Stimulated activated CD8-positive, alpha-beta memory T cell treated with anti-CD3 and anti-CD28 coated beads, Interleukin-2, amount 100 ng/mL, for 48 hours (primary cell): ENCODE results near the gene TMEM106B.

Source experiments
- DNase-seq, 2 donors: peaks; one replicate each; pipeline ENCODE4 v3.0.0-alpha.2; 2020; ENCODE audit warnings: low read depth in 2 of 2

TMEM106B gene

DNA sequence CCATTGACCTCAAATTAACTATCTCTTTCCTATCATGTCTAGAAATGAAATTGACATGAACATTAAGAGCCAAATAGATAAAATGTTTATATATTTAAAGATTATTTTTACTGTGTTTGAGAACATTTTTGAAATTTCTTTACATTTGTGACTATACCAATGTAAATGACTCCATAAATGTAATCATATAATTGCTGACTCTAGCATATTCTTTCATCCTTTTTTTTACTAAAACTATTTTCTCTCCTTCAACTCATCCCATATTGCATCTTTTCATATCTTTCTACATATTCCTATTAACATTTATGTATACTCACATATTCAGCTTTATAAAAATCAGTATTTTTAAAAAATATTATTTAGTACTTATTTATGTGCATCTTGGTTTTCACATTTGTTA, 16.9 kb downstream of the TMEM106B start:
- DNase-seq = no peak

DNA sequence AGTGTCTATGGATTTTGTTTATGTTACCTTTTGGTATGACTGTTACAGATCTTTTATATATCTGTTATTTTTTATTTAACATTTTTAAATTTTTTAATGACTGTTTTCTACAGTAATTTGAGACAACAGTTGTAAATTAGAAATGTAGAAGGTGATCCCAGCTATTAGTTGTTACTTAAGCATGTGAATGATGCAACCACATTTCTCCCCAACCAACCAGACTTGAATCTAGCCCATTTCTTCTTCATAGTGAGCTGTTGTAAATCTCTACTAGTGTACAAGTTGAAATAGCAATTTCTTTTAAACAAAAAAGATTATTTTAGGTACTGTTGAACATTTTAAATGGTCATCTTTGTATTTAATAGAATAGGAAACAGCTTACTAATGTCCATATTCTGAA, 18.0 kb downstream of the TMEM106B start:
- DNase-seq = no peak

DNA sequence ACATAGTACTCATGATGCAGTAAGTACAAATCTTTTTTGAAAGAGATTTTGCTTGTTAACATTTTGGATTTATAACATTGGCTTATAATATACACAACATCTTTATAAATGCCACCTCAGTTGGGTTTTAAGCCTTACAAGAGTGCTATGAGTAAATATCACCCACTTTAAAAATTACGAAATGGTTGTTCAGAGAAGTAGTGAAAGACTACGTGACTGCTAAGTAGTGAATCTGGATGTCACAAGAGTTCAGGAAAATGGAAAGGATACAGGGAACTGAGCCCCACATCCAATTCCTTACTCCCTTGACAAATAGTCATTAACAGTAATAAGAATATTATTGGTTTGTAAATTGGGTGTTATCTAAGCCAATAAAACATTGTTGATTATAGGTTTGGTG, 20.0 kb downstream of the TMEM106B start:
- no peak for DNase-seq

DNA sequence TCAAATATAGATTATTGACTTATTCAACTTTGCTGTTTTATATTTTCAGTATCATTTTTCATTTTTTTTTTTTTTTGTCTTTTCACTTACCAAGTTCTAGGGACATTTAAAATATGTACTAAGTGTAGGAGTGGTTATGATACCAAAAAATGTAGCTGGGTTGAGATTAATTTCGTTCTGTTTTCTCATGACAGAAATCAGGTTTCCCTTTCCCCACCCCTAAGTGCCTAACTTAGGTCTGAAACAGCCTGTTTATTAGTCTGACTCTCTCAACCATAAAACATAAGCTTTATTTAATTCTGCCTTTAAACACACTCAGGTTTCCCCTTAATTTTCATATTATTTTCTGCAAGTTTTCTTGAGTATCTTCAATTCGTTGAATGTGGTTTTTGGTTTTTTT, 22.1 kb downstream of the TMEM106B start:
- no peak for DNase-seq

DNA sequence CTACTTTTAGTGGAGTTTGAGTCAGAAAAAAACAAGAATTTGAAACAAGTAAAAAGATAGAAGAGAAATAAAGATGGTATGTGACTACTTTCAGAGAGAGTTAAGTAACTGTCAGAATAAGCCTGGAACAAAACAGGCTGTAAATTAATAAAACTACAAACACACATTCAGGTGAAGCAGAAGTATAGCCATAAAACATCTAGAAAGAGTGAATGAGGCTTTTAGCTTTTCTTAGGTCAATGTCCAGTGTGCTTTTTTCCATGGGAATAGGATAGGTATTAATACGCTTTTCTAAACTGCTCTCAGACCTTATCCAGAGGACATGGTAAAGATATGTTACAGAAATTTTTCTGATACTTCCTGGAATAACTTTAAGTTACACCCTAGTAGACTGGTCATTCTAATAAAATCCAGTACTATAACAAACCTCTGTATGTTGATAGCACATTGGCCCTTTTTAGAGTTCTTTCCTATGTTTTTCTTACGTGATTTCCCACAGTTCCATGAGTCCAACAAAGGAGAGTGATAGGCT, 23.3 kb downstream of the TMEM106B start:
- no peak for DNase-seq

DNA sequence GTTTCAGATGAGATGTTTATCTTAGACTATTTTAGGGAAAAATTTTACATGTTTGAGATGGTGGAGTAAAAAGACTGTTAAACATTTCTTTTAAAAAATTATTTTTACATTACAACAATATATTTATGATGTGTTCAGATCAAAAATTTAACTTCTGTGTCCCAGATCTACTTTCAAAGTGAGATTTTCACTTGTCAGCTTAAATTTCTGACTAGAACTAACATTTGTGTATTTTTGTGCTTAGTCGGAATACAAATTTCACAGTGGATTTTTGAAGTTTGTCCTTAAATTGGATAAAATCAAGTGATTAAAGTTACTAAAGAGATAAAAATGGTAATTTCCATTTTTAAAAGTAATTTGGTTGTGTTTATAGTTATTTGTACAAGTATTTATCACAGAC, 24.9 kb downstream of the TMEM106B start:
- DNase-seq = no peak

DNA sequence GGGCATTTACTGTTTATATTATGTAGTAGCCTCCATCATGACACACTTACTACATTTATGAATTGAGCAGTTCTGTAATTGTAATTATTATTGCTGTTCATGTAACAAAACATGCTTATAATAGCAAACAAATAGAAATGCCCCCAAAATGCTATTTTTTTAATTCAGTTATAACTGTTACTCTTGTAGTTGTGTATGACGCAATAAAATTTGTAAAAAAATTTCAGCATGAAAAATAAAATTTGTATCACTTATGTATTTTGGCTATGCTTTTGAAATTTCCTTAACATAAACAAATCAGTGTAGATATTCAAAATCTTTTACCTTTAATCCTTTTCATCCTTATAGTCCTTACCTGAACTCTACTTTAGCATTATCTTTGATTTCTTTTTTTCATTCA, 25.9 kb downstream of the TMEM106B start:
- DNase-seq = no peak

DNA sequence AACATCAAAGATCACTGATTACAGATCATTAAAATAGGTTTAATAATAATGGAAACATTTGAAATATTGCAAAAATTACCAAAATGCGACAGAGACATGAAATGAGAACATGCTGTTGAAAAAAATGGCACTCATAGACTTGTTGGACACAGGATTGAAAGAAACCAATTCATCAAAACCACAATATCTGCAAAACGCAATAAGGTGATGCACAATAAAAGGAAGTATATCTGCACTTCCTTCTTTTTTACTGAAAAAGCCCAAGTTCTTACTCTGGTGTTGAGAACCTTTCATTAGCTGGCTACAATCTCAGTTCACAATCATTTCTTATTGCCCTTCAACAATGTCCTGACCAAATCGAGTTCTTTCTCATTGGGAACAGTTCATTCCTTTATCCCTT, 28.7 kb downstream of the TMEM106B start:
- DNase-seq = no peak

DNA sequence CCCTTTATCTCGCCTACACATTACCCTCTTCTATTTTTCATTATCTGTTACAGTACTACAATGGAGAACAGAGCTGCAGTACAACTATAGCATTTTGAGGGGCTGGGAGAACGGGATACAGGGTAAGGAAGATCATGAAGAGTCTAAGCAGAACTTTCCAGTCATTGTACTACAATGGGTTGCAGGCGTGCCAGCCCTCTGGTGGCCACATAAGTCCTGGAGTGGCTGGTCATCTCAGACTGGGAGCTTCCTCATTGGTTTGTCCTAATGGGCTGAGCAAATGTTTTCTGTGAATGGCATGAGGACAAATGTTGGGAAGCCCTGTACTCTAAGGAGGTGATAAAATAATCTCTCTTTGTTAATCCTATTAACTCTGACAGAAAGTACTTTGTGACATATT, 33.0 kb downstream of the TMEM106B start:
- no peak for DNase-seq

DNA sequence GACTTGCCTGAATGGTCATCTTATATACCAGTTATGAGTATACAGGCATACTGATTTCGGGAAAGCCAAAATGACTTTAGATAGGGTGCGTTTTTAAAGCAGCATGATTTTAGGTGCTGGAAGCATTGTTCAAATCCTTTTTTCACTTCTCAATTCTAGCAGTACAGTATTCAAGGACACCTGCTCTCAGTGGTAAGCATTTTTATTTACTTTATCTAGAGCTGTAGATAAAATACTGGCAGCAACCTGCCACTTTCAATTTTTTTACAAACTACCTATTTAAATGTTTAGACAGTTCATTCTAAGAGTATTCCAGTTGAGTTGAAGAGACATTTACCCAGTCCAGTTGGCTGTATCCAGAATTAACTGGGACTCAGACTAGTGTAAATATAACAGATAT, 33.6 kb downstream of the TMEM106B start:
- DNase-seq = no peak

DNA sequence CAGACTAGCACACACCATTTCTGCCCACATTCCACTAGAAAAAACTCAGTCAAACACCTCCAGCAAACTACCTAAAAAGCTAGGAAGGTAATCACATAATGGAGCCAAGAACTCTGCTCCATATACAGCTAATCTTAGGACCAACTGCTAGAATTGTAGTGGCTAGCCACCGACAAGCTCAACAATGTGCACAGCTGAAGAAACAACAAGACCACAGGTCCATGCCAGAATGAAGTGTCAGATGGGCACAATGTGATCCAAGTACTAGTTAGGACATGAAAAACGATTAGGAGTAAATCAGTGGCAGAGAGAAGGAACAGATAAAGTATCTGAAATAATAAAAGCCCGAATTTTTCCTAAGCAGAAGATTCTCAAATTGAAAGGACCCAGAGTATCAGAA, 38.6 kb downstream of the TMEM106B start:
- DNase-seq = no peak

DNA sequence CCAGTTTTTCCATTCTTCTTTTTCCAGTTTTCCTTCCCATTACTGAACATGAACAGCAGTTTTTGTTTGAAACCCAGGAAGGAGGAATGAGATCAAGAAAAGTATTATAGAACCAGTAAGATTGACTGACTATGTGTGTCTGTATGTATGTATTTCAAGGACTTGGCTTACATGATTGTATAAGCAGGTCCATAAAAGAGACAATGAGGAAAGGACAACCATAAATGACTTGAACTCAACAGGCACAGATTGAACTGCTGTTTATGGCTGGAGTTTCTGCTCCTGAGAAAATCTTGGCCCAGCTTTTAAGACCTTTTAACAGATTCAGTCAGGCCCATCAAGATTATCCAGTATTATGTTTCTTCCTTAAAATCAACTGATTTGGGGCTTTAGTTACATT, 39.1 kb downstream of the TMEM106B start:
- DNase-seq = no peak

DNA sequence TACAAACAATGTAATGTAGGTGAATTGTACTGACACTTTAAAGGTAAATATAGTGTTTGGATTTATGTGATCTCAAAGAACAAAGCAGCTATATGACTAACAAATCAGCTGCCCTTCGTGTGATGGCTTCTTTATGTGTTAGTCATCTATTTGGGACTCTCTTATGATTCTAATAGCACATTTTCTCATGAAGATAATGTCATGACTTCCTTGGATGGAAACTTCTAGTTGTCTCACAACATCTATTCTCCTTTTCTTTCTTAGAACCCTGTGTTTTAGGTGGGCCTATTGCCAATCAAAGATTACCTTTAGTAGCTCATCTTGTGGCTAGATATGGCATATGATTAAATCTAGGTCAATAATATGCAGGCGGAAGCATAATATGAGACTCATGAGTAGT, 45.0 kb downstream of the TMEM106B start:
- no peak for DNase-seq

DNA sequence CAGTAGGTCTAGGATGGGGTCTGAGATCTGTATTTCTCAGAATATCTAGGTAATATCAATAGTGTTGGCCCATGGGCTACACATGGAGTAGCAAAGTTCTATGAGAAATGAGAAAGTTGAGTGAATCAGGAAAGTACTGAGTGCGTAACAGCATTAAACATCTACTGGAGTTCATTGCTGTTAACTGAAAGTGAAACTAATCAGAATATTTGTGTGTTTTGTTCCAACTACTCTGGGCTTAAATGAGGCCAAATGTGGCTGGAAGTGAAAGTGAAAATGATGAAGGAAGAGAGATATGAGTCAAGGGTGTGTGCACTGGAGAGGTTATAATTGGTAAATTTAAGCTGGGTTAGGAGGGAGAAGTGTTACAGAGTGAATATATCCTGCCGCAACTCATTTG, 46.5 kb downstream of the TMEM106B start:
- DNase-seq = no peak

DNA sequence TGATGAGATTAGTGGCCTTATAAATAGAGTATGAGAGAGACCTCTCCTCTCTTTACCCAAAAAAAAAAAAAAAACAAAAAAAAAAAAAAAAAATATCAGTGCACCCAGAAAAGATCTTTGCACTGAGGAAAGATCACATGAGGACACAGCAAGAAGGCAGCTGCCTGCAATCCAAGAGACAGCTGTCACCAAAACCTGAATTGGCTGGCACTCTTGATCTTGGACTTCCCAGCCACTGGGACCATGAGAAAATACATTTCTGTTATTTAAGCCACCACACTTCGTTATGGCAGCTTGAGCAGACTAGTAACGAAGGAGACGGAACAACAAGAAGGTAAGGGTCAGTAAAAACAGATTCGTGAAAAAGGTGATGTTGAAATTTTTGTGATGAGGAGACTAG, 47.0 kb downstream of the TMEM106B start:
- DNase-seq = no peak

DNA sequence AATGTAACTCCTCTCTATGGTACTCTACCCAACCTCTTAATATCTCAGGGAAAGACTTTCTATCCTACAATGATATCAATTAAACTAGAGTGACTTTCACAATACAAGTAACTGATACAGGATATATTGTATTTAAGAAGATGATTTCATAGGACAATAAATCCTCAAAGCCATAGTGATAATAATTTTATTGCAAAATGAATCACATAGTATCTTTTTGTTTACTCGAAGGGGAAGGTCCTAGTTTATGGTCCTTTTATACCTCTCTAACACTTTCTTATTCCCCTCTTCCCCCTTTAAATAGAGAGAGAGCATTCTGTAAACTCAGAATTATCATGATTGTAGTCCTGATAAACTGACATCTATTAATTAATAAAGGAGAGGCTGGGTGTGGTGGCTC, 56.4 kb downstream of the TMEM106B start:
- DNase-seq = no peak

DNA sequence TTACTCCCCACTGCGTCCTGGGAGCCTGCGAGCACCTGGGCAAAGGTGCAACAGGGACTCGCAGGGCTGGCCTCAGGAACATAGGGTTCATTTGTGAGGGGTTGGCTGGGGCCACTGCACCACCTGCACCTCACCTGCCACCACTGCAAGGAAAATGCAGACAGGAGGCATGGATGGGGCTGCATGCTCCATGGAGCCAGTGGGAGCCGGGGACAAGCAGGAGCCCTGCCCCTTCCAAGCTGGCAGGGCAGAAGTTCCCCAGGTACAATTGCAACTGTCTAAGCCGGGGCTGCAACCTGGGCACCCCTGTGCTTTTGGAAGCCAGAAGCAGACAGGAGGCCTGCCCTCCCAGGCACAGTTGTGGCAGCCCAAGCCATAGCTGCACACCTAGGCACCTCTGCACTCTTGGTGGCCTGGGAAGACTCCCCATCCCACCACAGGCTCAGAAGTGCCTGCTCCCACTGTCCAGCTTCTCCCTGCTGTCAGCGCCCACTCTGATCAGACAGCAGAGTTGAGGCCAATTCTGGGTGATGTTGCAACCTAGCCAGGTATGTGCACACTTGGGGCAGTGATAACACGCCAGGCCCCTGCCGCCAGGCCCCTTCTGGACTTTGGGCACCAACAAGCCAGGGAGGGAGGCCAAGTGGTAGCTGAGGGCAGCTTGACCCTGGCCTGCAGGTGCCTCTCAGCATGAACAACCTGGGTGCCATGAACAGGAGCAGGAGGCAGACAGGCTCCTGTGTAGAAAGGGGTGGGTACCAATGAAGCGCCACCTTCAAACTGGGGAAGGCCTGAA, 58.2 kb downstream of the TMEM106B start:
- no peak for DNase-seq

DNA sequence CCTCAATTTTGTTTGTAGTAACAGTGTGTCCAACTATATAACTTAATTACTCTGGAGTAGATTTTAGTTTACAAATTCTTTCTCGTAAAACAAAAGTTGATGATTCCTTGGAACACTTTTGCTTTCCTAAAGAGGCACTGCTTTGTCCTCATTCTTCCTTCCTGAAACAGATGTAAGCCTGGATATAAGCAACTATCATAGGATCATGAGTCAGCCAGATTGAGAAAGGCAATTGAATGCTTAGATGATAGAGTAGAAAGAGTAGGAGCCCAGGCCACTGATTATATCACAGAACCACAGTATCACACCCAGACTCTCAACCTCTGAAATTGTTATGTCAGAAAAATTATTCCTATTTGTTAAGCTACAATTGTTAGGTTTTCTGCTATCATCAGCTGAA, 69.9 kb downstream of the TMEM106B start:
- DNase-seq = no peak

DNA sequence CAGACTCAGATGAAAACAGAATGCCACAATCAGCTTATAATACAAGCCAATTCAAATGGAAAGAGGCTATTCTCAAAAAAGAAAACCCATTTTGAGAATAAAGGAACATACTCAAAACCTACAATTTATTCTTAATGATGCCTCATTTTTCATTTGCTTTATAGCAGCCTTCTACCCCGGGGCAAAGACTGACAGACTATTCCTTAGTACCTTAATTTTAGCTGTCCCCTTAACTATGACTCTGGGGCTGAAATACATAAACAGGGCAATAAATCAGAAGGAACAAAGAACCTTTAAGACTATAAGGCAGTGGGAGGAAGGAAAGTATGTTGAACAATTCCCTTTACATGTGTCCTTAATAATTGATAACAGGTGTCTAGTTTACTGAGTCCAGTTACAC, 76.8 kb downstream of the TMEM106B start:
- no peak for DNase-seq

DNA sequence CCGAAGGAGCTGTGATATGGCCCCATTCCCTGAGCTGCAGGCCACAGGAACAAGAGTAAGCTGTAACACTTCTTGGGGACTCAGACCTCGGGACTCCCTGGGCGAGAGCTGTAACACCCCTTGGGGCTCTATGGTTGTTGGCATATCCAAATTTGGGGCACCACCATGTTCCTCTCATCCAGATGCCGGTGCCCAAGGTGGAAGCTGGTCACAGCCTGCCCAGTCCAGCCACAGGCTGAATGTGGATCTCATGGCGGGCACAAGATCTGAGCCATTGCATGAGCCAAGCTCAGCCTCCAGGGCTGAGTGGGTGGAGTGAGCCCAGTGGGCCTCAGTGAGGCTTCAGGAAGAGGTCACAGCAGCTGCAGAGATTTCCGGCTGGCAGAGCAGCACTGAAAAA, 78.9 kb downstream of the TMEM106B start:
- DNase-seq = no peak

DNA sequence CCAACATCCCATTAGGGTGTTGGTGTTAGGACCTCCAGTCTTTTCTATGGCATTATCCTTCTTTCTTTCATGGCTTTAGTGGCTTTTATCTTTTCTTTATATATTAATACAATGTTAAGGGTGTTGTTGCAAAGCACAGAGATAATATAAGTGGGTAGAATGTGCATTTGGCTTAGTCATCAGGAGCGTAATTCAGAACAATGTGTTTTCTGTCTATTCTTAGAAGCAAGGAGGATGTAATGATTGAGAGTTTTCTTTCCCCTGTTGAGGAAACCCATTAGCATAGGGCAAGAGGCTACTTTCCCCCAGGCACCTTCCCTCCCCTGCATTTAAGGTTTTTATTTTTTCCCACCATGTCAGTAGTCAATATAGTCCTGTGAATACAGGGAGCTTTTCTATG, 79.7 kb downstream of the TMEM106B start:
- DNase-seq = no peak

DNA sequence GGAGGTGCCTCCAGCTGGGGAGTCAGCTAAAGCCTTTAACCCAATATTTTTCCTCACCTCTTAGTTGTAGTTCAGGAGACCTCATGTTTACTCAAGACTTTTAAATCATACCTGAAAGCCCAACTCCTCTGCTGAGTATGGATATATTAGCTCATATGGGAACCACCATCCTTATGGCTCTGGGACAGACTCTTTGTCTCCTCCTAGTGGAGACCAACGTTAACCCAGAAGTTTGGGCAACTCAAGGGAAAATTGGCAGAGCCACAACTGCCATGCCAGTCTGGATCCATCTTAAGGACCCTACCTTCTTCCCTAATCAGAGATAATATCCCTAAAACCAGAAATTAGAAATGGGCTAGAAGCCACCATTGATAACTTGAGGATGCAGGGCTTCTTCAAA, 80.8 kb downstream of the TMEM106B start:
- DNase-seq = no peak
